ENCODE data around the gene MRPS2. TPM values are rescaled to one million over a fixed set of nuclear protein-coding genes. Genes with fewer than 3 reads are reported as not detected.

MRPS2 gene
- total and polyA plus RNA-seq, 2 experiments from 2014 or later, result 83.2 to 116 TPM

DNA sequence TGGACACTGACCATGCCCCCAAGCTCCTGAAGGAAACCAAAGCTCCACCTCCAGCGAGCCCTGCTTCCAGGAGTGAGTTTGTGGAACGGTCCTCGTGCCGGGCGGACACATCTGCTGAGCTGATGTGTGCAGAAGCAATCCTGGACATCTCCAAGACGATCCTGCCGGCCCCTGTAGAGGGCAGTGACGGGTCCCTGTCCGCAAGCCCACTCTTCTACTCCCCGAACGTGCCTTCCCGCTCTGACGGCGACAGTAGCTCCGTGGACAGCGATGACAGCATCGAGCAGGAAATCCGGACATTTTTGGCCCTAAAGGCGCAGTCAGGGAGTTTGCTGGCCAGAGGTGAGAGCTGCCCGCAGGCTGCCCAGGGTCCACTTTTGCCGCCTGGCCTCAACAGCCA is 14.7 kb upstream of the MRPS2 start (continued):
- TF ChIP-seq EZH2phosphoT487 (IDR thresholded peaks at IDR 0.05; ENCODE audit: unreplicated experiment), result no peak

- Histone ChIP-seq H3F3A (replicated peaks; ENCODE audit: low read depth) (no peaks in the 10 kb centered on the region), H3K4me3 (no peak overlapping the region), H3K27me3 (ENCODE audit: insufficient read depth) (no peaks in the 10 kb centered on the region), H3K9me2 (ENCODE audit: insufficient read depth) (no peaks in the 10 kb centered on the region), H2AFZ (no peak overlapping the region), H3K36me3 (ENCODE audit: insufficient read depth) (peaks cover 7% of the 10 kb centered on the region; the same call in 1 of the 2 replicates), H3K27ac (ENCODE audit: low read depth) (no peak overlapping the region), H3K4me1 (ENCODE audit: insufficient read depth) (peaks cover 5% of the 10 kb centered on the region; the same call in 1 of the 2 replicates), H3K4me2 (no peak overlapping the region), H4K20me1 (replicated peaks; ENCODE audit: insufficient read depth) (peaks cover 4% of the 10 kb centered on the region; the same call in 1 of the 2 replicates), H3K79me2 (replicated peaks; ENCODE audit: insufficient read depth) (peaks cover 15% of the 10 kb centered on the region)
- DNase-seq (ENCODE audit: low spot score), result no peak
- TF ChIP-seq ZNF331 (CRISPR knock-in tag; IDR thresholded peaks at IDR 0.05; ENCODE audit: low read depth), result no peak
- TF ChIP-seq ETS1 (IDR thresholded peaks at IDR 0.05), result no peak
- TF ChIP-seq ZNF114 (CRISPR knock-in tag; IDR thresholded peaks at IDR 0.05), result no peak
- TF ChIP-seq CTCF (conservative IDR thresholded peaks at IDR 0.05; ENCODE audit: low read depth in 2 of 2), result no peak
- TF ChIP-seq EZH2phosphoT487 (IDR thresholded peaks at IDR 0.05; ENCODE audit: unreplicated experiment), result no peak
- Mint-ChIP-seq H3K4me1 (peaks cover 6% of the 10 kb centered on the region), H3K27ac (no peak overlapping the region), H3K9me3 (no peaks in the 10 kb centered on the region), H3K4me3 (no peak overlapping the region), H3K27me3 (ENCODE audit: insufficient read depth, low read depth, poor library complexity) (peaks cover 2% of the 10 kb centered on the region), H3K36me3 (ENCODE audit: low read depth) (peaks cover 44% of the 10 kb centered on the region)
- ATAC-seq, result no peak
These were observed 14.0 kb upstream of the MRPS2 start for GRCh38 chr9:135486267-135487065.

GRCh38 chr9:135487281-135488012 is 13.0 kb upstream of the MRPS2 start:
- Histone ChIP-seq H3K36me3 (ENCODE audit: insufficient read depth) (peaks cover 7% of the 10 kb centered on the region; the same call in 1 of the 2 replicates), H3K9me2 (ENCODE audit: insufficient read depth) (no peaks in the 10 kb centered on the region), H3K27ac (ENCODE audit: low read depth) (no peak overlapping the region), H4K20me1 (replicated peaks; ENCODE audit: insufficient read depth) (0 out of 2 replicates have a peak, but pooled peaks cover 4% of the 10 kb centered on the region), H3F3A (replicated peaks; ENCODE audit: low read depth) (no peaks in the 10 kb centered on the region), H3K4me1 (ENCODE audit: insufficient read depth) (no peaks in the 10 kb centered on the region), H3K79me2 (replicated peaks; ENCODE audit: insufficient read depth) (peaks cover 5% of the 10 kb centered on the region), H3K4me2 (no peak overlapping the region), H3K27me3 (ENCODE audit: insufficient read depth) (no peaks in the 10 kb centered on the region), H3K4me3 (no peak overlapping the region), H2AFZ (no peak overlapping the region)
- Mint-ChIP-seq H3K4me3 (no peak overlapping the region), H3K4me1 (peaks cover 2% of the 10 kb centered on the region), H3K27ac (no peak overlapping the region), H3K9me3 (no peaks in the 10 kb centered on the region), H3K36me3 (ENCODE audit: low read depth) (peaks cover 44% of the 10 kb centered on the region), H3K27me3 (ENCODE audit: insufficient read depth, low read depth, poor library complexity) (peaks cover 2% of the 10 kb centered on the region)
- DNase-seq (ENCODE audit: low spot score) (no peak), ATAC-seq (no peak)
- TF ChIP-seq ZNF462 (CRISPR knock-in tag; IDR thresholded peaks at IDR 0.05) (no peak), ETS1 (IDR thresholded peaks at IDR 0.05) (no peak)
